22Rv1 (cell line): ENCODE data around the gene ODAD2.
A peak's percentile ranks its signal among the peaks of the same experiment; 100 is the strongest.

Experiments used
- H3K27ac ChIP-seq: fragments of 450-650 bp; 2 replicates; pipeline ENCODE4 v1.5.1; 2017
- CTCF ChIP-seq: fragments of 450-650 bp; IDR thresholded peaks from 2 replicates; pipeline ENCODE4 v1.5.1; 2017; ENCODE audit warnings: mild to moderate bottlenecking
- ZFX ChIP-seq: fragments of 450-650 bp; IDR thresholded peaks from 2 replicates; pipeline ENCODE4 v1.6.1; 2017; ENCODE audit warnings: antibody characterized with exemption, borderline replicate concordance

Gene ODAD2

GRCh38 chr10:27792216-27792615 is 206.7 kb downstream of the ODAD2 start:
- H3K27ac ChIP-seq = no peak overlapping the region
- TF ChIP-seq CTCF (no peak), ZFX (no peak)

GRCh38 chr10:27784272-27784671 is 214.6 kb downstream of the ODAD2 start:
- no peak for TF ChIP-seq ZFX
- no peak for TF ChIP-seq CTCF
- no peak overlapping the region for H3K27ac ChIP-seq

- TF ChIP-seq ZFX = no peak
- peak; percentile 24 for TF ChIP-seq CTCF
- no peak overlapping the region for H3K27ac ChIP-seq
These were observed 215.2 kb downstream of the ODAD2 start for GRCh38 chr10:27783660-27784059.

GRCh38 chr10:27779462-27780015 is 219.3 kb downstream of the ODAD2 start:
- no peak for TF ChIP-seq ZFX
- no peak for TF ChIP-seq CTCF

GRCh38 chr10:27774831-27775230 is 224.0 kb downstream of the ODAD2 start:
- no peak overlapping the region for H3K27ac ChIP-seq
- TF ChIP-seq ZFX = no peak
- TF ChIP-seq CTCF = no peak

More at GRCh38 chr10:27779462-27780015, 219.3 kb downstream of the ODAD2 start:
- no peak overlapping the region for H3K27ac ChIP-seq

GRCh38 chr10:27771231-27771630 is 227.6 kb downstream of the ODAD2 start:
- TF ChIP-seq ZFX (no peak), CTCF (no peak)

GRCh38 chr10:27770181-27770580 is 228.7 kb downstream of the ODAD2 start:
- no peak overlapping the region for H3K27ac ChIP-seq
- no peak for TF ChIP-seq CTCF

More at GRCh38 chr10:27771231-27771630, 227.6 kb downstream of the ODAD2 start:
- no peak overlapping the region for H3K27ac ChIP-seq
